Mammary epithelial cell (primary cell): ENCODE results near the gene MRTFB.

Experiments
- EZH2 ChIP-seq: IDR thresholded peaks from 2 replicates; pipeline ENCODE4 v1.6.1; 2012; ENCODE audit warnings: low read length, inconsistent platforms, borderline replicate concordance
- TF ChIP-seq, protein P1 (sequence below), 2 donors: IDR thresholded peaks in 1 of 2; conservative IDR thresholded peaks in 1 of 2; 2 replicates each; pipeline ENCODE4 v1.5.1; 2011 to 2012; ENCODE audit warnings: inconsistent platforms in 2 of 2, low read length in 2 of 2, mild to moderate bottlenecking in 2 of 2, control low read depth in 1 of 2, low read depth in 1 of 2; ENCODE audit not compliant: insufficient read depth in 1 of 2; ENCODE audit errors: extremely low read depth in 1 of 2

DNA sequence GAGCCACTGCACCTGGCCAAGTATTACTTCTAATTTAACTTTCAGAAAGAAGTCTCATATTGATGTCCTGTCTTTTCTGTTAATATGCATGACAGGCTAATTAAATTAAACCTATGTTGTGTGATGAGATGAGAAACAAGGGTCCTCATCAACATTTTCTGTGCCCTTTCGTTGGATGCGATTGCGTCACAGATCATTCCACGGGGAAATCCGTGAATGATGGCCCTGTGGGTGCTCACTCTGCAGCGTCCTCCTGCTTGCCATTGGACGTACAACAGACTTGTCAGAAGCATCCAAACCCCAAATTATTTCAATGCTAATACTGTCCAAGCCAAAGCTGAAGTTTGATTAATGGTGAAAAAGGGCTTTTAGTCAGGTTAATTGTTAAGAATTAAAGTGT lies 197.0 kb downstream of the MRTFB start:
- TF ChIP-seq, protein P1, sequence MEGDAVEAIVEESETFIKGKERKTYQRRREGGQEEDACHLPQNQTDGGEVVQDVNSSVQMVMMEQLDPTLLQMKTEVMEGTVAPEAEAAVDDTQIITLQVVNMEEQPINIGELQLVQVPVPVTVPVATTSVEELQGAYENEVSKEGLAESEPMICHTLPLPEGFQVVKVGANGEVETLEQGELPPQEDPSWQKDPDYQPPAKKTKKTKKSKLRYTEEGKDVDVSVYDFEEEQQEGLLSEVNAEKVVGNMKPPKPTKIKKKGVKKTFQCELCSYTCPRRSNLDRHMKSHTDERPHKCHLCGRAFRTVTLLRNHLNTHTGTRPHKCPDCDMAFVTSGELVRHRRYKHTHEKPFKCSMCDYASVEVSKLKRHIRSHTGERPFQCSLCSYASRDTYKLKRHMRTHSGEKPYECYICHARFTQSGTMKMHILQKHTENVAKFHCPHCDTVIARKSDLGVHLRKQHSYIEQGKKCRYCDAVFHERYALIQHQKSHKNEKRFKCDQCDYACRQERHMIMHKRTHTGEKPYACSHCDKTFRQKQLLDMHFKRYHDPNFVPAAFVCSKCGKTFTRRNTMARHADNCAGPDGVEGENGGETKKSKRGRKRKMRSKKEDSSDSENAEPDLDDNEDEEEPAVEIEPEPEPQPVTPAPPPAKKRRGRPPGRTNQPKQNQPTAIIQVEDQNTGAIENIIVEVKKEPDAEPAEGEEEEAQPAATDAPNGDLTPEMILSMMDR (conservative IDR thresholded peaks at IDR 0.05 in 1 of 2, IDR thresholded peaks at IDR 0.05 in 1 of 2; ENCODE audit: extremely low read depth in 1 of 2, insufficient read depth in 1 of 2, low read depth in 1 of 2, low read length in 2 of 2), result no peak
- TF ChIP-seq EZH2, result no peak
